Amygdala (tissue), 56 donors: ENCODE results near the gene ACHE.

ENCODE experiments used
- DNase-seq, 56 donors: peaks; one replicate each; lab custom pipeline; 2025; lab: John Stamatoyannopoulos, UW

ACHE gene

DNA sequence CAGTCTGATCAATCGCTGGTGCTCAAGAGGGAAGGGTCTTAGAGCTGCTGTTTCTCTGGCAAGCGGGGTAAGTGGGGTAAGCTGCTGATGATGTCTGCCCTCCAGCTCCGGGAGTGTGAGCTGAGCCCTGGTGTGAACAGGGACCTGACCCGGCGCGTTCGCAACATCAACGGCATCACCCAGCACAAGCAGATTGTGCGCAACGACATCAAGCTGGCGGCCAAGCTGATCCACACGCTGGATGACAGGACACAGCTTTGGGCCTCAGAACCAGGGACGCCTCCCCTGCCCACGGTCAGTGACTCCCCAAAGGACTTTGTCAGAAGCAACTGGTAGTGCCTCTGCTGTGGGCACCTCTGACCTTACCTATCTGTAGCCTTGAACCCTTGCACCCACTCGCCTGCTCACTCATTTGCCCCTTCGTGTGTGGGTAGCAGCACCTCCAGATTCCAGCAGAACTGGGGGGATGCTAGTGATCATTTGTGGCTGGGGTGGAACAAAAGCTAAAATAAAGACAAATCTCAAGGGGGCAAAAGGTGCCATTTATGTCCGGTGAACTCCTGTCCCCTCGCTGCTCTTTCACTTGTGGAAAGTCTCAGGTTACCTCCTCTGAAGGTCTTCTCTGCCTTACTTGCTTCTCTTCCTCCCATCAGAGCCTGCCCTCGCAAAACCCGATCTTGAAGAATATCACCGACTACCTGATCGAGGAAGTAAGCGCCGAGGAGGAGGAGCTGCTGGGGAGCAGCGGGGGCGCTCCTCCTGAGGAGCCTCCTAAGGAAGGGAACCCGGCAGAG lies 9.3 kb downstream of the ACHE start:
- DNase-seq = no peak

GRCh38 chr7:100885440-100886141 lies 10.1 kb downstream of the ACHE start:
- DNase-seq = no peak

- DNase-seq = no peak
Observed at GRCh38 chr7:100884736-100885439, 10.8 kb downstream of the ACHE start.

DNA sequence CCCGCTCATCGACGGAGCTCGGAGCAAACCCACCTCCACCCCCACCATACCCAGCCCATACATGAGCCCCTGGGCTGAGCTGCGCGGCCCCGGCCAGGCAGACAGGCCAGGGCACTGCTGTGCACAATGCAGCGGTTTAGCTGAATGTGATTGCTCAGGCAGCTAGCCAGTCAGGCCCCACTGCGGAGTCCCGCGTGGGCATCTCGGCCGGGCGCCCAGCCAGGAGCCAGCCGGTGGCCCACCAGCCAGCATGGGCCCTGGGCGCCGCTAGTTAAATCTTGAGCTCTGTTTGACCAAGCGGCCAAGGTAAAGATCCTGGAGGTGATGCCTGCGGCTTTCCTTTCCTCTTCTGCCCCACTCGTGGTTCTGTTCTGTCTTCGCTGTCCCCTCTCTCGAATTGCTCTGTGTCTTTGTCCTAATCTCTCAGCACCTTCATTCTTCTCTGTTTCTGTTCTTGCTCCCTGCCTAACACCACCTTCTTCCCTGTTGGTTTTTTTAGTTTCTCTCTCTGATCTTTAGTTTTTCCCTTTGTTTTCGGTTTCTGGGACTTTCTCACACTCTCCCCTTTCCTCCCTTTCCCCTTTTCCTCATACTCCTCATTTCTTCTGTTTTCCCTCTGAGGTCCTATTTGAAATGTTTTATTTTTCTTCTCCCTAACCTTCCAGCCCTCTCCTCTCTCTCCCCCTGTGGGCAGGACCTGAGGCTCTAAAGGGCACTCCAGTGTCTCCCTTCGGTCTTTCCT lies 12.7 kb downstream of the ACHE start:
- no peak for DNase-seq

GRCh38 chr7:100882201-100882600 lies 13.5 kb downstream of the ACHE start:
- DNase-seq = no peak

- DNase-seq = no peak
Observed at GRCh38 chr7:100881136-100881535, 14.6 kb downstream of the ACHE start.

DNA sequence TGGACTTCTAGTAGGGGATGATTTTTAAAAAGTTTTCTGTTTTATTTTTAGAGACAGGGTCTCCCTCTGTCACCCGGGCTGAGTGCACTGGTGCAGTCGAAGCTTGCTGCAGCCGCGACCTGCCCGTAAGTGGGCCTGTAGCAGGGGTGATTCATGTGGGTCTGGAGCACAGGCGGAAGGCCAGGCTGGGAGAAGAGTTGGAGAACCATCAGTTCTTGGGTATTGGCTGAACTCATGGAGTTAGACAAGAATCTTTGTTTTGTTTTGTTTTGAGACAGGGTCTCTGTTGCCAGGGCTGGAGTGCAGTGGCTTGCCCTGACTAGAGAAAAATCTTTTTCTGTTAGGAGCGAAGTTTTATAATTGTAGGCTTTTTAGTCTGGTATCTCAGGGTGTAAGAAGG lies 15.0 kb downstream of the ACHE start:
- peak in 4 of 56 donors; percentile 10 to 35 (median 20) for DNase-seq

GRCh38 chr7:100879685-100880261 lies 15.9 kb downstream of the ACHE start:
- peak in 26 of 56 donors; percentile 14 to 55 (median 38) for DNase-seq

GRCh38 chr7:100878685-100879084 lies 17.0 kb downstream of the ACHE start:
- DNase-seq = no peak

DNA sequence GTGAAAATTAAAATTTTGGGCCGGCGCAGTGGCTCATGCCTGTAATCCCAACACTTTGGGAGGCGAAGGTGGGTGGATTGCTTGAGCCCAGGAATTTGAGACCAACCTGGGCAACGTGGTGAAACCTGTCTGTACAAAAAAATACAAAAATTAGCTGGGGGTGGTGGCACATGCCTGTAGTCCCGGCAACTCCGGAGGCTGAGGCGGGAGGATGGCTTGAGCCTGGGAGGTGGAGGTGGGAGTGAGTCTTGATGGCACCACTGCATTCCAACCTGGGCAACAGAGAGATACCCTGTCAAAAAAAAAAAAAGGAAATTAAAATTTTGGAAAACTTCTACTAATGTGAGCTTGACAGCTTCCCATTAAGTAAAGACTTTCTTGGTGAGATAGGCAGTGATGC lies 17.7 kb downstream of the ACHE start:
- DNase-seq = no peak

GRCh38 chr7:100875356-100875751 lies 20.3 kb downstream of the ACHE start:
- DNase-seq = peak in 3 of 56 donors; percentile 51 to 69 (median 55)

GRCh38 chr7:100874577-100875355 lies 20.9 kb downstream of the ACHE start, which contains the start of gene SRRT:
TSS of gene SRRT (plus strand) at chr7:100875103. CDS start at chr7:100875591, 488 bp downstream.
- DNase-seq = peak; percentile 50 to 99 (median 97)

DNA sequence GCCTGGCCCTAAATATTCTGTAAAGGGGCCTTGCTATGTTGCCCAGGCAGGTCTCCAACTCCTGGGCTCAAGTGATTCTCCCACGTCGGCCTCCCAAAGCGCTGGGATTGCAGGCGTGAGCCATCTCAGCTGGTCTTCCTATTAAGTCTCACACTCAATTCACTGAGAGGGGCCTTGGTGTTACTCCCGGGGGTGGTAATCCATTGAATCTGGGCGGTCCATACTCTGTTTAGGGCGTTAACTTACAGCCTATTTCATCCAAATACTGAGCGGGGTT lies 21.4 kb downstream of the ACHE start:
- peak in 2 of 56 donors; percentile 48 to 50 for DNase-seq

DNA sequence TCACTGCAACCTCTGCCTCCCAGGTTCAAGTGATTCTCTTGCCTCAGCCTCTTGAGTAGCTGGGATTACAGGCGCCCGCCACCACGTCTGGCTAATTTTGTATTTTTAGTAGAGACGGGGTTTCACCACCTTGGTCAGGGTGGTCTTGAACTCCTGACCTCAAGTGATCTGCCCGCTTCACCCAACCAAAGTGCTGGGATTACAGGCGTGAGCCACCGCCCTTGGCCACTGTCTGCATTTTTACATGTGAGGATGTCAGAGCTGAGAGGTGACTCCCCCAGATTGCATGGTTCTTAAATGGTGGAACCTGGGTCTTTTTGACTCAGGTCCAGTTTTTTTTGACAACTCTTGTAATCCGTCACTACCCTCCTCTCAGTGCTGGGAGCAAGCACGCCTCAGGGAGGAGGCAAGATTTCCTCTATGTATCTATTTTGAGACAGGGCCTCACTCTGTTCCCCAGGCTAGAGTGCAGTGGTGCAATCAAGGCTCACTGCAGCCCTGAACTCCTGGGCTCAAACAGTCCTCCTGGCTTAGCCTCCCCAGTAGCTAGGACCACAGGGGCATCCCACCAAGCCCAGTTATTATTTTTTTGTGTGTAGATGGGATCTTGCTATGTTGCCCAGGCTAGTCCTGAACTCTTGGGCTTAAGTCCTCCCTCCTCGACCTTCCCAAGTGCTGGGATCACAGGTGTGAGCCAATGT lies 21.9 kb downstream of the ACHE start:
- DNase-seq = no peak

- DNase-seq = peak in 2 of 56 donors; percentile 18 to 28
Observed at GRCh38 chr7:100867776-100868485, 27.8 kb downstream of the ACHE start.

- peak in 53 of 56 donors; percentile 15 to 88 (median 62) for DNase-seq
Observed at GRCh38 chr7:100867040-100867775, 28.5 kb downstream of the ACHE start, which contains the start of gene TRIP6. TSS of gene TRIP6 (plus strand) at chr7:100867387. CDS start at chr7:100867498, 111 bp downstream.

DNA sequence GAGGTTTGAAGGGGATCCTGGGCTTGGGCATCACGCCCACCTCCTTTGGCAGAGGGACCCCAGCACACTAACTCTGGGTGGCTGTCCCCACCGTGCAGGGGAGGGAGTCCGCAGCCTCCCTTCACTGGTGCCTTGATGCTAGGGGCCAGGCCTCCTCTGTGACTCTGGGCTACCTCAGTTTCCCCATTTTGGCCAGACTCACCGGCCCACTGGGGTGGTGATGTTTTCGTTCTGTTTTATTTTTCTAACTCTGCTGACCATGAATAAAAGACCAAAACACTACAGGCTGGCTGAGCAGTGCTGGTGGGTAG lies 29.0 kb downstream of the ACHE start:
- no peak for DNase-seq
